Raji (cell line): ENCODE results near the gene HDAC7.

Source experiments
- POLR2A ChIP-seq: IDR thresholded peaks from 2 replicates; pipeline ENCODE4 v1.6.1; 2011; ENCODE audit warnings: low read depth, low read length, control low read depth; ENCODE audit not compliant: insufficient read depth

The HDAC7 gene

DNA sequence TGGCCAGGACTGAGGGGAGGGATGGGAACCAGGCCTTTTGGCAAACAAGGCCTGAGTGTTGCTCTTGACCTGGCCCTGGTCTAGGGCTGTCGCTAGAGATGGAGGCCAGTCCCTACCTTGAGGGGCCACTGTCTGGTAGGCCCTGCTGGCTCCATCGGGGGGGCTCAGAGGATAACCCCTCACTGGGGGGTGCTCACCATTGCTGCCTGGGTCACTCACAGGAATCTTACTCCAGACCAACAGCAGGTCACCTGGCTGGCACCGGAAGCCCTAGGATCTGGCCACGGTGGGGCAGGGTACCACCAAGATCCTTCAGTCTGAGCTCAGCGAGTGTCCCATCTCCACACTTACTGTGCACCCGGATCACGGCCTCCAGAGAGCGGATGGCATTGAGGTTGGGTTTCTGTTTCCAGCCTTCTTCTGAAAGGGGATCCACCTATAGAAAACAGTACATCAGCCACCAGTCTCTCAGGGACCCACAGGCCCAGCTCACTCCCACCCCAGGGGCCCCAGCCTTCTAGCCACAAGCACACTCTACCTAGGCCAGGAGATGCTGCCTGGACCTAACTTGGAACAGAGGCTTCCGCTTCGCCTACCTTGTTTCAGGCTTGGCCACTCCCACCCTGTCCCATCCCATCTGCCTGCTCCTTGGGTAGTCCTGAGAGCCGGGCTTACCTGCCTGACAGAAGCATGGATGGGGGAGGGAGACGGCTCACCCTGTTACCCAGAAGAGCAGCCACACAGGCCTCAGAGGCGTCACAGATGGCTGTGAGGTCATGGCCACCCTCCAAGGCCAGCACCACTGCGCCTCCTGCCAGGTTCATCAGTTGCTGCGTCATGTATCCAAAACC lies 34.4 kb downstream of the HDAC7 start:
- no peak for TF ChIP-seq POLR2A

- no peak for TF ChIP-seq POLR2A
Measured at GRCh38 chr12:47783821-47784819, 35.6 kb downstream of the HDAC7 start.

- TF ChIP-seq POLR2A, result no peak
Measured at GRCh38 chr12:47783024-47783755, 36.5 kb downstream of the HDAC7 start.

DNA sequence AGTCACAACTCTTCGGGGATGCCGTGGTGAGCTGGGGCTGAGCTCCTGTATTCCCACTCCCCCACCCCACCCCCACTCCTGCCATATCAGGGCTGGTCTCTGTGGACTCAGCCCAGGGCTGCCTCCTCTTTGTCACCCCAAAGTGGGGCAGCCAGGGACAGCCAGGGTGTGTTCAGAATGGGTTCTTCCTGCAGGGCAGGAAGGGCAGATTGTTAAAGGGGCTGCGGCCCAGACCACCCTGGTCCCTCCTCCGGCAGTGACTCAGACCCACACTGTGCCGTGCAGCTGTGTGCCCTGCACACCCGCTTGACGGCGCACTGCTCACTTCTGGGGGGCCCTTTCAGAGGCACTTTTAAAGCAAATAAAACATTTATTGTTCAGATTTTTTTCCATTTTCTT lies 37.3 kb downstream of the HDAC7 start:
- no peak for TF ChIP-seq POLR2A

- TF ChIP-seq POLR2A, result no peak
Measured at GRCh38 chr12:47781479-47782371, 38.0 kb downstream of the HDAC7 start.

- no peak for TF ChIP-seq POLR2A
Measured at GRCh38 chr12:47779943-47780504, 39.7 kb downstream of the HDAC7 start.

DNA sequence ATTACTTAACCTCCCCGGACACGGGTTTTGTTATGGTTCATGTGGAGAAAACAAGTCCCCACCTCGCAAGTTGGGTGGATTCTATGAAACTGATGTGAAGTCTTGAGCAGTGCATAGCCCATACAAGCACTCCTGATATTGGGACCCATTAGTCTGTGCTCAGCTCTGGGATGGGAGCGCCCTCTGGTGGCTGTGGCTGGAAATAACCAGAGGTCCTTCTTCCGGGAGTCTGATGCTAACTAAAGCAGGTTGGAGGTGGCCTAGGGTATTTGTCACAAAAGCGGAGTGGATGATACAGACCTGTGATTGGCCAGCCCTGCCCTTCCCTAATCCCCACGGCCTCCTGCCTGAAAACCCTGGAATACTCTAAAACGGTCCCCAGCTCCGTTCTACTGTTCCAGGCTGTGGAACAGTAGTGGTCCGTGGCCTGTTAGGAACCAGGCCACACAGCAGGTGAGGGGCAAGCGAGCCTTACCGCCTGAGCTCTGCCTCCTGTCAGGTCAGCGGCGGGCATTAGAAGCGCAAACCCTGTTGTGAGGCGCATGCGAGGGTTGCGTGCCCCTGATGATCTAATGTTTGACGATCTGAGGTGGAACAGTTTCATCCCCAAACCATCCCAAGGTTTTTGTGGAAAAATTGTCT lies 40.3 kb downstream of the HDAC7 start:
- TF ChIP-seq POLR2A, result no peak

- no peak for TF ChIP-seq POLR2A
Measured at GRCh38 chr12:47778881-47779280, 40.8 kb downstream of the HDAC7 start.

GRCh38 chr12:47777741-47778558 lies 41.8 kb downstream of the HDAC7 start:
- no peak for TF ChIP-seq POLR2A

DNA sequence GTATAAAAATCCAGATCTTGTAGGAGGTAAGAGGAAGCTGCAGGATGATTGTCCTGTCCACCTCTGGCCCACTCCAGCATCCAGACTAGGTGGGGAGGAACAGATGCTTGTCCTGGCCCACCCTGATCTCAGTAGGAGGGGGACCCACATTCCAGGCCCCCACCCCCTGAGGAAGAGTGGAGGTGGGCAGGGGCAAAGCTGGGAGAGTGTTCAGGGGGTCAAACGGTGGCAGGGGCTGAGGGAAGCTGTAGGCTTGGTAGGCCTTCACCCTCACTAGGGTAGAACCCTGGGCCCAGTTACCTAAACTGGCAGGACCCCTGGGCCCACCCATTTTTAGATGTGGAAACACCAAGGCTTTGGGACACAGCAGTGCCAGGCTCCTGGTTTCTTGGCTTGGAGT lies 42.6 kb downstream of the HDAC7 start:
- TF ChIP-seq POLR2A, result no peak

DNA sequence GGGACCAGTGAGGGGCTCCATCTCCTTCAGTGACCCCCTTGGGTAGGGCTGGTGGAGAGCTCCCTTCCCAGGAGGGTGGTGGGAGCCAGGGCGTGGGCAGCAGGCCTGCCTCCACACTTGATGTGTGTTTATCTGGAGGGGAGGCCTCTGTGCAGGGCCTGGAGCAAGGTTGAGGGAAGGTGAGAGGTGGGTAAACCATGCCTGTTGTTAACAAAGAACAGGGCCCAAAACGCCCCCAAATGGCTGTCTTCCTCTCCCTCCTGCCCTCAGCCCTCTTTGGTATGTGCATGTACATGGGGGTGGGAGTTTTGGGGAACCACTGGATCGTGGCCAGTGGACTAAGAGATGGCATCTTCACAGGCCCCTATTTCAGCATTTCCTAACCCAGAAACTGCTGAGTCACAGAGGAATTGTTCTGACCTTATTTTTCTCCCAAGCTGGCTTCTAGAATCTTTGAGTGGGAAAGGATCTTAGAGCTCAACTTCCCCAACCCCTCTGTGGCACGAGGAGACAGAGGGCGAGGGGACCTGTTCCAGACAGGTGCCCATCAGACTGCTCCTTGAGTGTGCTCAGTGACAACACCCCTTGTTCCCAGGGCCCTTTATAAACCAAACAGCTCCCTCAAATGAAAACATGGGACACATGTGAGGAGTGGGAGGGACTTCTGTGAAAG lies 43.1 kb downstream of the HDAC7 start:
- no peak for TF ChIP-seq POLR2A
